ENCODE data around the gene CARD6. TPM values are rescaled to one million over a fixed set of nuclear protein-coding genes. Genes with fewer than 3 reads are reported as not detected.

Gene CARD6
- total and polyA plus RNA-seq, 2 of the 13 experiments (the other 11 are each of a cell fraction or from before 2014, with no cell fraction given): 0.33 to 1.4 TPM

DNA sequence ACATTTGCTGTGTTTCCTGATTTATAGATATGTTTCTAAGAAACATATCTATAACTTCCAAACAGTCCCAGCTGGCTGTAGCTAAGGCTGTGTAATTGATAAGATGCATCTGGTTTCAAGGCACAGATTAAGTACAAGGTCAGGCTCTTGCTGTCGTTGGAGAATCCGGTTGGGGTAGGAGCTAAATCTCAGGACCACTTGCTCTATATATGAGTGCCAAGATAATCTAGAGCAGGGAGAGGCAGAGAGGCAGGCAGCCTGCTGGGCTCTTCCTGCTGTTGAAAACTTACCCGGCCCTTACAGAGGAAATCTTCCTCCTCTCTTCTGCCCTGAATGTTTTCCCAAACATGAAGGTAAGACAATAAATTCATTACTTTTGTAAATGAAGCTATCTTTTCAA, 68.1 kb downstream of the CARD6 start, which contains the start of gene C7:
C7 (plus strand) TSS at position 234 of the 400 bp plus-strand sequence; CDS start at position 348, 114 bp downstream.
- peaks cover 45% of the 10 kb centered on the region for H3K4me1 ChIP-seq (ENCODE audit: insufficient read depth, low read length)
- no peaks in the 10 kb centered on the region for H4K20me1 ChIP-seq (ENCODE audit: insufficient read depth, low read length)
- no peaks in the 10 kb centered on the region for H3K36me3 ChIP-seq (replicated peaks in 1 of 2; ENCODE audit: control insufficient read depth in 1 of 2, insufficient read depth in 2 of 2, low read length in 2 of 2)
- intact Hi-C loops (cut with micrococcal nuclease; ENCODE audit: unreplicated experiment) (loop anchor here (1.0 kb wide), 2 partner anchors 82 to 729 kb away; no protein-coding TSS in a partner anchor), in situ Hi-C loops (cut with HindIII; ENCODE audit: extremely low pct_ligation_motif_present, low pct_unique_long_range_greater_than_20kb) (no loop called here)
- POLR2A ChIA-PET: no interaction called here
- no peaks in the 10 kb centered on the region for H3K79me2 ChIP-seq (ENCODE audit: insufficient read depth, low read length)
- DNase-seq (ENCODE audit: low spot score): peak; percentile 3
- H3K4me3 ChIP-seq (replicated peaks in 1 of 3; ENCODE audit: insufficient read depth in 1 of 3, low read depth in 2 of 3, low read length in 3 of 3): peak within 1 kb of the TSS in 1 of 3 experiments; percentile 25; a peak in 1 of 6 replicates
- no peak for FAIRE-seq
- TF ChIP-seq ZNF124 (CRISPR knock-in tag; IDR thresholded peaks at IDR 0.05) (no peak), ZNF878 (CRISPR knock-in tag; IDR thresholded peaks at IDR 0.05) (no peak), ZNF225 (CRISPR knock-in tag; IDR thresholded peaks at IDR 0.05) (no peak), HNRNPH1 (optimal IDR thresholded peaks at IDR 0.05; ENCODE audit: low read depth, low read length) (no peak), ZNF354B (CRISPR knock-in tag; IDR thresholded peaks at IDR 0.05) (no peak), ARHGAP35 (CRISPR knock-in tag; IDR thresholded peaks at IDR 0.05; ENCODE audit: borderline replicate concordance) (no peak), ADNP (CRISPR knock-in tag; IDR thresholded peaks at IDR 0.05) (no peak), ZNF879 (CRISPR knock-in tag; IDR thresholded peaks at IDR 0.05) (no peak), RFXAP (CRISPR knock-in tag; IDR thresholded peaks at IDR 0.05; ENCODE audit: borderline replicate concordance) (no peak), MYPOP (CRISPR knock-in tag; IDR thresholded peaks at IDR 0.05) (no peak), ZNF350 (CRISPR knock-in tag; IDR thresholded peaks at IDR 0.05; ENCODE audit: borderline replicate concordance, low read depth) (no peak), ZNF337 (CRISPR knock-in tag; IDR thresholded peaks at IDR 0.05; ENCODE audit: borderline replicate concordance, low read depth) (no peak), ZC3H4 (CRISPR knock-in tag; IDR thresholded peaks at IDR 0.05; ENCODE audit: borderline replicate concordance) (no peak), PHB2 (IDR thresholded peaks at IDR 0.05; ENCODE audit: partially characterized antibody) (no peak)
- TF ChIP-seq, protein P1, sequence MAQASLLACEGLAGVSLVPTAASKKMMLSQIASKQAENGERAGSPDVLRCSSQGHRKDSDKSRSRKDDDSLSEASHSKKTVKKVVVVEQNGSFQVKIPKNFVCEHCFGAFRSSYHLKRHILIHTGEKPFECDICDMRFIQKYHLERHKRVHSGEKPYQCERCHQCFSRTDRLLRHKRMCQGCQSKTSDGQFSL (CRISPR knock-in tag; IDR thresholded peaks at IDR 0.05): no peak
- H3K4me2 ChIP-seq (ENCODE audit: low read depth, low read length): peak within 1 kb of the TSS; percentile 47
- ATAC-seq: peak; percentile 61
- WGBS (ENCODE audit: low lambda C conversion rate): 15% methylated on average over 3 of the region's 3 CpGs
- peak within 1 kb of the TSS; percentile 21; the same call in 1 of the 2 replicates for H3K9ac ChIP-seq (ENCODE audit: insufficient read depth, low read depth, low read length)
- no peaks in the 10 kb centered on the region for H3K9me3 ChIP-seq (ENCODE audit: low read length)
- no peaks in the 10 kb centered on the region for H3K27me3 ChIP-seq (ENCODE audit: control insufficient read depth in 1 of 2, insufficient read depth in 2 of 2, low read length in 2 of 2)
- BruUV-seq (replicated peaks): no TSS peak
- CTCF ChIA-PET (ENCODE audit: low intra/inter-chr PET ratio, low total read pairs): no interaction called here
- no peak within 1 kb of the TSS for H3K27ac ChIP-seq (ENCODE audit: extremely low read length, insufficient read depth, low read length)
- H2AFZ ChIP-seq (ENCODE audit: low read length): peak within 1 kb of the TSS; percentile 67
